Measurements from ENCODE around the gene DUSP7.
"Not testable (repeated sequence)": the region's sequence is repeated elsewhere in the genome, so short reads cannot be mapped to it uniquely, and the experiment has no call there.

Gene DUSP7

DNA sequence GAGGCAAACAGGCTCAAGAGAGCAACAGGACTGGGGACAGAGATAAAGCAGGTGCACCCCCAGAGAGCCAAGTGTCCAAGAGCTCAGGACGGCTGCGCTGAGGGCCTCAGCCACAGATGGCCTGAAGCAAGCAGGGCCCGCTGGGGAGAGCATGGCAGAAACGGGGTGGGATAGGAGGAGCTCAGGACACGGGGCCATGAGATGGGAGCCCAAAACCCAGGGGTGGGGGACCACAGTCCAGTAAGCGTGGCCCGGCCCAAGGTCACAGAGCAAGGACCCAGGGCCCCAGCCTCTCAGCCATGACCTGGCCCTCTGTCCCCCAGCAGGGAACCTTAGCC, 9.5 kb downstream of the DUSP7 start:
- no peak for DNase-seq (ENCODE audit: low read depth)

DNA sequence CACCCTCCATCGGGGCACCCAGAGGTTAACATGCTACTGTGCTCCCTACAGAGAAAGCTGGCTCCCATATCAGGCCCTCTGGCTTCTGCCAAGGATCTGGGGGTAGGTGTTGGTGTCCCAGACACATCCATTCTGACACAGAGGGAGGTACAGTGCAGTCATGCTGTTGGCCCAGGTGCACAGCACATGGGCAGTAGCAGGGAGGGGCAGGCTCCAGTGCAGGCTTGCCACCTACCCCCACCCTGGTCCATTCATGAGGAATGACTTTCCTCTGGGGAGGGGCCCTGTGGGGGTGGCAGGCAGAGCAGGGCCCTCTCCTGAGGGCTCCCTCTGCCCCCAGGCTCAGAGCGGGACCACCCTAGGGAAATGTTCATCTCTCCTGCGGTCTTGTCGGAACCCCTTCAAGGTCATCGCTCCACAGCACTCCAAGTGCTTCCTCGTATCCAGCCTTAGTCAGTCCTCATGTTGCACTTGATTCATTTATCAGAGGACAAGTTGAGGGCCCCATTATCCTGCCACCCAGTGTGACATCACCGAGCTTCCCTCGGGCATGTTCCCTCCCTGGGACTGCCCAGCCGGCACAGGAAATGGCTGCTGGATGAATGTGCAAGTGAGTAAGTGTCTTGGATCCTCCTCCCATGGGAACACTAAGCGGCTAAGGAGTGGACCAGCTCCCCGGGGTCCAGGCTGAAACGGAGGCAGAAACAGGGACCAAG, 10.0 kb downstream of the DUSP7 start:
- DNase-seq (ENCODE audit: low read depth): peak; percentile 78

DNA sequence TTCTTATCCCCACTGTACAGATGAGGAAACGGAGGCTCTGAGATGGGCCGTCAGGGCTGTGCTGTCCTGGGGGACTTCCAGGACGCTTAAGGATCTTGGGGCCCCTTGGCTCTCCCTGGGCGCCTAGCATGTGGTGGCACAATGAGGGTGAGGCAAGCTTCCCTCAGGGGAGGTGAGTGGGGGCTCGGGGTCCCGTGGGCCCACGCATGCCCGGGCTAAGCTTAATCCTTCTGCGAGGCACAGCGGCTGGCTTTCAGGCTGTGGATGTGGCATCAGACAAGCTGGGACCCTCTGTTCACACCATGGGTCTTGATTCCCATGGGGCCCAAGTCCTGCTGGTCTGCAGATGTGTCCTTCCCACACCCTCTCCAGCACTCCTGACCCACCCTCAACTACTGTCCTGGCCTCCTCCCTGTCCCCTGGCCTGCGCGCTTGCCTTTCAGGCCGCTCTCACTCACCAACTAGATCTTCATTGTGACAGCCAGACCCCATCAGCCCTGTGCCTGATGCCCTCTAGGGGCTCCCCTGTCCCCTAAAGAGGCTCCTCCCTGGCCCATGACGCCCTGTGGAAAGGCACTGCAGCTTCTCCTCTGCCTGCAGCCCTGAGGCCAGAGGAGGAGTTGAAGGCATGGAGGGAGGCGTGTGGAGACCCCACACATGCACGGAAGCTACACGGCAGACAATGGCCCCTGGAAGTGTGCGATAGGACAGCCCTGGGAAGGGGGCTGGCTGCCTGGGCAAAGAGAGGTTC, 11.3 kb downstream of the DUSP7 start:
- DNase-seq (ENCODE audit: low read depth): no peak

DNA sequence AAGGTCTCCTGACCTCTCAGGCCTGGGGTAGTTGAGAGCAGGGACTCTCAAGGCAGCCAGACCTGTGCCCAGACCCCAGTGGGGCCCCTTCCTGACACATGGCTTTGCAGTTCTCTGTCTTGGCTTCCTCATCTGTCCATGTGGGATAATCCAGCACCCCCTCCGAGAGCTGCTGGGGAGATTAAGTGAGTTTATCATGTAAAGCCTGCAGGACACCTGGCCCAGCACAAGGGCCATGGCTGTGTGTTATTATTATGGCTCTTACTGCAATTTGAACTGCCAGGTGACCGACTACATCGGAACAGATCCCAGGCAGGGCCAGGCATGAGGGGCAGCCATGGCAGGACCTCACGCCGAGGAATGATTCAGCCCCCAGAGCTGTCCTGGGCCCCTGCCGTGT, 12.6 kb downstream of the DUSP7 start:
- no peak for DNase-seq (ENCODE audit: low read depth)

DNA sequence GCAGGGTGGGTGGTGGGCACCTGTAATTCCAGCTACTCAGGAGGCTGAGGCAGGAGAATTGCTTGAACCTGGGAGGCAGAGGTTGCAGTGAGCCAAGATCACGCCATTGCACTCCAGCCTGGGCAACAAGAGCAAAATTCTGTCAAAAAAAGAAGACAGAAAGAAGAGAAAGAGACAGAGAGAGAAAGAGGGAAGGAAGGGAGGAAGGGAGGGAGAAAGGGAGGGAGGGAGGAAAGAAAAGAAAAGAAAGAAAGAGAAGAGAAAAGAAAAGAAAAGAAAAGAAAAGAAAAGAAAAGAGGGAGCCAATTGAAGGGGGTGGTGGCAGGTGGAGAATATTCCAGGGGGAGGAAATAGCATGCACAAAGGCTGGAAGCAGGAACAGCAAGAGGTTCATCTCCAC, 13.3 kb downstream of the DUSP7 start:
- DNase-seq (ENCODE audit: low read depth): not testable (repeated sequence)

DNA sequence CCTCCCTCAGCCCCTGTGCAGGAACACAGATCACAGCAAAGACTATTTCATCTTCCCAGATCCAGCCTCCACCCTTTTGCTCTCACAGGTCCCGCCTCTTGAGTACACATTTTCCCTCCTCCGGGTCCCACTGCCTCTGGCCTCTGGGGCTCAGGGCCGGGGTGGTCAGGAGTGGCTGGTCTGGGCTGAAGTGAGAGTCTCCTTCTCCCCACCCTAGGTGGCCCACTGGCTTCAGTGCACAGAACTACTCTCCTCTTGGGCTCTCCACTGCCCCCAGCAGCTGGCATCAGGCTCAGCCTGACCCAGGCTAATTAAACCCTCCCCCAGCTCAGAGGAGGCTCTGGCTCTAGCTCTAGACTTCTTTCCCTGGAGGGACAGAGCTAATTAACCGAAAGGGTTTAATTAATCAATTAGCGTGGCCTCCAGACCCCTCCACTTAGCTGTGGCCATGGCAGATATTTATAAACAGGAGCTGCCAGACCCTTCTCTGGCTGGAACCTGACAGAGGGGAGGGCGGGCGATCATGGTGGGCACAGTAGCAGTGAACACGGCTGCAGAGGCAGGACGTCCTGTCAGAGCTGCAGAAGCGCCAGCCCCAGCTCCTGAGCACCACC, 15.1 kb downstream of the DUSP7 start:
- DNase-seq (ENCODE audit: low read depth): no peak

DNA sequence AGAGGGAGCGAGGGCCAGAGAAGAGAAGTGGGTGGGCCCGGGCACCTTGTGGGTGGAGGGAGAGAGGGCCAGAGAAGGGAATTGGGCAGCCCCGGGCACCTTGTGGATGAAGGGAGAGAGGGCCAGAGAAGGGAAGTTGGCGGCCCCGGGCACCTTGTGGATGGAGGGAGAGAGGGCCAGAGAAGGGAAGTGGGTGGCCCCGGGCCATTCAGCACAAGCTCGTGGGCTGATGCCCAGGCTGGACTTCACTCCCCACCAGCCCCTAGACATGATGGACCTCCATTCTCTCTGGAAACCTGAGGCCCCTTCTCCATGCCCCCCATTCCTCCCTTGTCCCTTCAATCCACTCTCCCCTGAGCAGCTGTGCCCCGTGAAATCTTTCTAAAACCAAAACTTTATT, 15.8 kb downstream of the DUSP7 start:
- DNase-seq (ENCODE audit: low read depth): no peak

DNA sequence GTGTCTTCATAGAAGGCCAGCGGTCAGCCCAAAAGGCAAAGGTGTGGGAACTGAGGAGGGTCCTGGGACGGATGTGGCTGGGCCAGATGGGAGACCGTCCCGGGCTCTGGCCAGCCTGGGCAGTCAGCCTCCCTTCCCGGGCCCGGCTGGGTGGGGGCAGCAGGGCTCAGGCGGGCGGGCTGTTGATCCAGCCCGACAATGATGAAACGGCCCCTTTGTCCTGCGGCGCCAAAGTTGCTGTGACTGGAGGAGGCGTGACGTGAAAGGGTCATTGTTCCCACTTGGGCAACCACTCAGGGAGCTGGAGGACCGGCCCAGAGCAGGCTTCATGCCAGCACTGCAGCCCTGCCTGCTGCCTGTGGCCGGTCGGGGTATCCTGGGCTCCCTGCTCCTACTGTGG, 16.5 kb downstream of the DUSP7 start:
- DNase-seq (ENCODE audit: low read depth): no peak

DNA sequence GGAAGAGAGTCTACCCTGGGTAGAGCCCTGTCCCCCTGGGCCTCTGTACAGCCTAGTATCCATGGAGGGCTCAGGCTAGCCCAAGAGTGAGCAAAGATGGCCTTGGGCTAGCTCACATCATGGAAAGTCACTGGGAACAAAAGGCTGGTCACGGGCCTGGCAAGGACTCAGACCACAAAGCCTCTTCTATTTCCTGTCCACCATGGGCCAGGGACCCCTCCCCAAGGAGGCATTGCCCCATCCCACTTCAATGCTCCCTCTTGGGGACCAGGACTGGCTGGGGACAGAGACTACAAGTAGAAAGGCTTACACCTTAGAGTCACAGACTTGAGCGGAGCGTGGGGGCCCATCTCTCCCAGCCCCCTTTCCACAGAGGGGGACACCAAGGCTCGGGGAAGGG, 16.9 kb downstream of the DUSP7 start:
- no peak for DNase-seq (ENCODE audit: low read depth)

DNA sequence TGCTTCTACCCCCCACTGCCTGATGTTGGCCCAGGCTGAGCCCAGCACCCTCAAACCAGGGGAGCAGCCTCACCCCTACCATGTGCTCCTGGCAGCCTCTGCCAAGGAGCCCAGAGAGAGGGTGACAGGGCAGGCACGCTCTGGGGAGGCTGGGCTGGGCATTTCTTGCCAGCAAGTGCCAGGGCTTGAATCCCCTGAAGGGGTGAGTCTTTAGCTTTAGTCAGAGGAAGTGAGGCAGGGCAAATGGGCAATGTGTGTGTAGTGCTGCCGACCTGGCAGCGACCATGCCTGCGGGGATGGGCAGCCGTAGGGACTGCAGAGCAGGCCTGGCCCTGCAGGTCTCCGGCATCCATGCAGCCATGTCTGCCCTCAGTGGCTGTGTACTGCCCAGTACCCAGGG, 18.1 kb downstream of the DUSP7 start:
- no peak for DNase-seq (ENCODE audit: low read depth)

DNA sequence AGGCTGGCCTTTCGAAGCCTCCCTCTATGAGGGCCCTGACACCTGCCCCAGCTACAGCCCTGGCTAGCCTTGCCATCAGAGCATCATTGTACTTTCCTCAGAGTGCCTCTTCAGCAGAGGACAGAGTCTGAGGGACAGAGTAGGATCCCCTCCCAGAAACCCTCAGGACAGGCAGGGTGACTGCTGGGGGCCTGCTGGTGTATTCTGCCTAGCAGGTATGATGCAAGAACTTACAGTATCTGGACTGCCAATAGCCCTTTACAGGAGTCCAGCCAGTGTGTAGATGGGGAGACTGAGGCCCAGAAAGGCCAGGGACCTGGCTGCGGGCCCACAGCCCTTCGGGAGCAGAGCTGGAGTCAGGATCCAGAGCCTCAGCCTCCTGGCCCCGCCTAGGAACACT, 19.1 kb downstream of the DUSP7 start:
- DNase-seq (ENCODE audit: low read depth): no peak

DNA sequence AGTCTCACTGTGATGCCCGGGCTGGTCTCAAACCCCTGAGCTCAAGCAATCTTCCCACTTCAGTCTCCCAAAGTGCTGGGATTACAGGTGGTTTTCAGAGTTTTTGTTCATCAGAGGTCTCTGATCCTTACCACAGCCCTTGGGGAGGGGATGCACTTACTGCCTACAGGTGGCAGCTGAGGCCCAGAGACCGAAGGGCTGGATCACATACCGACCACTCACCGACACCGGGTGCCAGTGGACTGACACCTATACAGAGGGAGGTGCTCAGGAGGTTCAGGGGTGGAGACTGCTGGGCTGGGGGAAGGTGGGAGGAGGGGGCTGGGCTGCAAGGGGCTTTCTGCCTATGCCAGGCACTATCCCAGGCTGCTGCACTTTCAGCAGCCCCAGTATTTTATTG, 19.5 kb downstream of the DUSP7 start:
- no peak for DNase-seq (ENCODE audit: low read depth)

DNA sequence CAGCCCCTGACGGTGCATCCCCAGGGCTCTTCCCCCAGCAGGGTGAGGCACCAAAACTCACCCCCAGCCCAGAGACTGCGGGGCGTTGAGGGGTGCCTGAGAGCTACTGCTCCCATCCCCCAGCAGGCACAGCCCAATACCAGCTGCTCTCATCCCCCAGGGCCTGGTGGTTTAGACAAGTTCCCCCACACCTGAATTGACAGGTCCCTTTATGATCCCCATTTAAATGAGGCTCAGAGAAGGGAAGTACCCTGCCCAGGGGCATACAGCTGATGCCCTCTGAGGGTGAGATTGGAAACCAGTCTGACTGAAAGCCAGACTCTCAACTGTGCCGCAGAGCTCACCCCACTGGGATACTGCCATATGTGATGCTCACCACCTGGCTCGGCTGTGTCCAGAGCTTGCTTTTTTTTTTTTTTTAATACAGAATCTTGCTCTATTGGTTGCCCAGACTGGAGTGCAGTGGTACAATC, 20.1 kb downstream of the DUSP7 start:
- no peak for DNase-seq (ENCODE audit: low read depth)

DNA sequence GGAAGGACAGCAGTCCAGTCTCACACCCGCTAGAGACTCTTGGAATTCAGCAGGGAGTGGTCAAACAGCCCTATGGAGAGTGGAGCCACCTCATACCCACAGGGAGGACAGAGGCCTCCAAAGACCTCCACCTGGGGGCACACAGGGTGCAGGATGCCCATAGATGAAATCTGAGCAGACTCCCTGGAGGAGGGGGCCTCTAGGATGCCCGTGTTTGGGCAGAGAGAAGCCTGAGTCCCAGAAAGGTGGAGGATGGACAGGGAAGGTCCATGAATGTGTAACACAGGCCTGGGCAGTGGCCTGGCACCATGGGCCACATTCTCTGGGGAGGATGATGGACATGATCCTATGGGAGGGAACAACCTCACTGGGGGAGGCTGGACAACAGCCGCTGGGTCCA, 21.7 kb downstream of the DUSP7 start:
- no peak for DNase-seq (ENCODE audit: low read depth)

DNA sequence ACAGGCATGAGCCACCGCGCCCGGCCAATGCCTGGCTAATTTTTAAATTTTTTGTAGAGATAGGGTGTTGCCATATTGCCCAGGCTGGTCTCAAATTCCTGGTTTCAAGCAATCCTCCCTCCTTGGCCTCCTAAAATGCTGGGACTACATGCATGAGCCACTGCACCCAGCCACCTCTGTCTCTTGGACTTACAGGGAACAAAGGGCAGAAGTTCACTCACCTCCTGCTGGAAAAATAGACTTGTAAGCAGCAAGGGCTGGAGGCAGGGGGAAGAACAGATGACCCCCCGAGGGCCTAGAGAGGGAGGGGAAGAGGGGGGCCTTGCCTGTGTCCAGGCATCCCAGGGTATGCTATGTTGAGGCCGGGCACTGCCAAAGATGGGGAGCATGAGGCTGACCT, 22.2 kb downstream of the DUSP7 start:
- DNase-seq (ENCODE audit: low read depth): no peak

DNA sequence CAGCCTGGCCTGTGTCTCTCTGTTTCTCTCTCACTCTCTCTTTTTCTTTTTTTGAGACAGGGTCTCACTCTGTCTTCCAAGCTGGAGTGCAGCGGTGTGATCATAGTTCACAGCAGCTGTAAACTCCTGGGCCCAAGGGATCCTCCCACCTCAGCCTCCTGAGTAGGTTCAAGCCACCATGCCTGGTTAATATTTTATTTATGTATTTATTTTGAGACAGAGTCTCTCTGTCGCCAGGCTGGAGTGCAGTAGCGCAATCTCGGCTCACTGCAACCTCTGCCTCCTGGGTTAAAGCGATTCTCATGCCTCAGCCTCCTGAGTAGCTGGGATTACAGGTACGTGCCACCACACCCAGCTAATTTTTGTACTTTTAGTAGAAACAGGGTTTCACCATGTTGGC, 22.6 kb downstream of the DUSP7 start:
- DNase-seq (ENCODE audit: low read depth): not testable (repeated sequence)

DNA sequence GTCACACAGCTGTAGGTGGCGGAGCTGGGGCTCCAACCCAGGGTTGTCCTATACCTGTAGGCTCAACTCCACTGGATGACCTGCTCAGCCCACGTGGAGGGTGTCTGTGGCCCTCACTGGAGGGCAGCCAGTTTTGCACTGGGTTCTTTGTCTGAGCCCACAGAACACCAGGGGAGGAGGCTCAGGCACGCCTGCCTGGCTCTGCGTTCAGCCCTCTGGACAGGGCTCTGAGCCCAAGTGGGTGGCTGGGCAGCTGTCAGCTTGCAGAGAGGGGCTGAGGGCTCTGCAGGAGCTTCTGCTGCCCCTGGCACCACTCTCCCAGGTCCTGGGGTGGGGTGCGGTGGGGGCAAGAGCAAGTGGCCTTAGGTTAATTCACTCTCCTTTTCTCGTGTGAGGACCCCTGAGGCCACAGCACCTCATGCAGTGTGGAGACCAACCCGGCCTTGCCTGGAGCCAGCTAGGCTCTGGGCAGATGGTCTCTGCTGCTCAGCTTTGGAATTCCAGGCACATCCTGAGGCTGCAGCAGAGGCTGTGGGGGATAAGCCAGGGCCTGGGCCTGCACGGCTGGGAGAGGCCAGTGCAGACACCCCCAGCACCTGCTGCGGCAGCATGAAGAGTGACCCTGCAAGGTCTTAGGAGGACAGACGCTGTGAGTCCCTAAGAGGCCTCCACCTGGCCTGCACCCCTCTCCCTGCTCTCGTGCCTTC, 23.5 kb downstream of the DUSP7 start:
- DNase-seq (ENCODE audit: low read depth): no peak

DNA sequence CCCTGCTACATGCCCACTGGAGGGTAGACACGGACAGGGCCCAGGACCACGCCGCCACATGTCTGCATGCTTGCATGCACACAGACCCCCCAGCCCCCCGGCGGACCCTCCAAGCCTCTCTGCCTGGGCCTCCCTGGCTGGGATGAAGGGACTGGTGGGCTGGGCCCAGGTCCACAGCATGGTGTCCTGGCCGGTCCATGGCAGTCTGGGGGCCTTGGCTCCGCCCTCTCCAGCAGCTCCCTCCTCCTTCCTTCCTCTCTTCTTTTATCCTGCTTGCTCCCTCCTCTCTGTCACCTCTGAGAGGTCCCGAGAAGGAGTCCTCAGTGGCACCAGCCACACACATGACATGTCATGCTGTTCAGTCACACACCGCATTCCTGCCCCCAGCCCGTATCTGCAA, 24.5 kb downstream of the DUSP7 start:
- no peak for DNase-seq (ENCODE audit: low read depth)

DNA sequence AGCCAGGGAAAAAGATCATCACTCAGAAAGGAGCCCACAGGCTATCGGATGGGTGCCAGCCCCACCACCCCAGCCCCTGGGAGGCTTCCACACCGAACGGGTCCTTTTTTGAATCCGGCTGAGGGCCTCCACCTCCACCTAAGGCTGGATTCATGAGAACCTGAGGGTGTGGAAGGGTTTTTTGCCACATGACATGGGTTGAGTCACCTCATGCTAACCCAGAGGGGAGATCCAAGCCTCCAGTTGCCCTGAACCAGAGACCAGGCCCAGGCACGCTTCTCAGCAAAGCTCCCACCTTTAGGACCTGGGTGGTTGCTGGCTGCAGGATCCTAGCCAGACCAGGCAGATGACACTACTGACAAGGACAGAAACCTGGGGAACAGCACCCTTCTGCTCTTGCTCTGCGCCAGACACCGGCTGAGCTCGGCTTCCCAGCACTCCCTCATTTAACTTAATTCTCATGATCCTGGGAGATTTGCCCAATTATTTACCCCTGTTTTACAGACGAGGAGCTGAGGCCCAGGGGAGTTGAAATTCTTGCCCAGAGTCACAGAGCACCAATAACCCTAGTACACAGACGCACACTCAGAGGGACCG, 25.6 kb downstream of the DUSP7 start:
- no peak for DNase-seq (ENCODE audit: low read depth)

DNA sequence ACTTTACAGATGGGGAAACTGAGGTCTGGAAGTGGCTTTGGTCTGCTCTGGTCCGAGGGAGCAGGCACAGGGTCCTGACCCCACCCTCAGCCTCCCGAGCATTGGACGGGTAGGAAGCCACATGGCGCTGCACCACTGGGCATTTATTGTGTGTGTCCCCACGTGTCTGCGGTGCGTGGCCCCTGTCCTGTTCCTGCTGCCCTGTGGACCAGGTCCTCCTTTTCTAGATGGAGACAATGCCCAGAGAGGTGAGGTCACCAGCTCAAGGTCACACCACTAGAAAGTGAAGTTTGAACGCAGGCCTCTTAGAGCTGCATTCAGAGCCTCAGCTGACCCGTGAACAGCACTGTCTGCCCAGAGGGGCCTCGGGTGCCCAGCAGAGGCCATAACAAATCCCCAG, 26.8 kb downstream of the DUSP7 start:
- DNase-seq (ENCODE audit: low read depth): no peak

DNA sequence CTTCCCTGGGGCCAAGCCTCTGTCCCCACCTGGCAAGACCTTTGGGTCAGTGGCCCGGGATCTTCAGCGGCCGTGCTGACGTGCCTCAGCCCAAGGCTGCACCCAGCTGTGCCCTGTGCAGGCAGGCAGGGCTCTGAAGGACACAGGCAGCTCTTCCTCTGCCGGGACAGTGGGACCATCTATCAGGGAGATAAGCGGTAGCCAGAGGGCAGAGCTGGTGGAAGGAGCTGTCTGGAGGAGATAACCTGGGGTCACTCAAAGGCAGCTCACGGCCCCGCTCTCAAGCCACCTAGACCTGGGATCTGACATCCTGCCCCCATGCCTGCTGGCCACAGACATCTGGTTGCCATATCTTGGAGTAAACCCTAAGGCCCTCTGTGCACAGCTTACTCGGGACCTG, 27.3 kb downstream of the DUSP7 start:
- no peak for DNase-seq (ENCODE audit: low read depth)

DNA sequence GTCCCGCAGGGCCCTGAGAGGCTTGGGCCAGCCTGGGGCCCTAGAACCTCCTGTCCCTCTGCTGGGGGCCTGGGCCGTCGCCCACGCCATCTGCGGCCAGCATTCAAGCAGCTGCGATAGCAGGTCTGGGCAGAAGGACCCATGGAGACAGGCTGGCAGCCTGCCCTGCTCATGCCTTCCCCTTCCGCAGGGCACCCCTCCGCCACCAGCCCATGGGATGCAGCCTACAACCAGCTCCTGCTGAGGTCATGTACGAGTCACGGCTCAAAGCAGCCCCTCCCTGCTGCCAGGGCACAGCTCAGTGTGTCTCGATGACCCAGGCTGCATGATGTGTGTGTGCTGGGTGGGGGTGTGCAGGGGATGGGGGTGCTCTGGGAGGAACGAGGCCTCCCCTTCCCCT, 27.8 kb downstream of the DUSP7 start:
- DNase-seq (ENCODE audit: low read depth): no peak
